Measurements from ENCODE around the gene TAB3.

TAB3 gene

GRCh38 chrX:30895370-30895769 lies 6.3 kb upstream of the TAB3 start:
- no peaks in the 10 kb centered on the region for H3K27me3 Mint-ChIP-seq
- H3K4me3 Mint-ChIP-seq: no peak overlapping the region
- H3K27ac Mint-ChIP-seq: peak overlapping the region; percentile 55
- peaks cover 2% of the 10 kb centered on the region for H3K4me1 Mint-ChIP-seq
- no peaks in the 10 kb centered on the region for H3K36me3 Mint-ChIP-seq
- H3K9me3 Mint-ChIP-seq: no peaks in the 10 kb centered on the region

- Mint-ChIP-seq H3K36me3 (no peaks in the 10 kb centered on the region), H3K4me3 (no peak overlapping the region), H3K27me3 (no peaks in the 10 kb centered on the region), H3K9me3 (no peaks in the 10 kb centered on the region), H3K27ac (no peak overlapping the region), H3K4me1 (peaks cover 12% of the 10 kb centered on the region)
Measured at GRCh38 chrX:30893206-30893605, 4.2 kb upstream of the TAB3 start.

- no peak overlapping the region for H3K4me3 Mint-ChIP-seq
- peaks cover under 1% of the 10 kb centered on the region for H3K36me3 Mint-ChIP-seq
- peaks cover 13% of the 10 kb centered on the region for H3K4me1 Mint-ChIP-seq
- no peaks in the 10 kb centered on the region for H3K9me3 Mint-ChIP-seq
- H3K27me3 Mint-ChIP-seq: no peaks in the 10 kb centered on the region
- no peak overlapping the region for H3K27ac Mint-ChIP-seq
Measured at GRCh38 chrX:30892591-30892990, 3.5 kb upstream of the TAB3 start.

DNA sequence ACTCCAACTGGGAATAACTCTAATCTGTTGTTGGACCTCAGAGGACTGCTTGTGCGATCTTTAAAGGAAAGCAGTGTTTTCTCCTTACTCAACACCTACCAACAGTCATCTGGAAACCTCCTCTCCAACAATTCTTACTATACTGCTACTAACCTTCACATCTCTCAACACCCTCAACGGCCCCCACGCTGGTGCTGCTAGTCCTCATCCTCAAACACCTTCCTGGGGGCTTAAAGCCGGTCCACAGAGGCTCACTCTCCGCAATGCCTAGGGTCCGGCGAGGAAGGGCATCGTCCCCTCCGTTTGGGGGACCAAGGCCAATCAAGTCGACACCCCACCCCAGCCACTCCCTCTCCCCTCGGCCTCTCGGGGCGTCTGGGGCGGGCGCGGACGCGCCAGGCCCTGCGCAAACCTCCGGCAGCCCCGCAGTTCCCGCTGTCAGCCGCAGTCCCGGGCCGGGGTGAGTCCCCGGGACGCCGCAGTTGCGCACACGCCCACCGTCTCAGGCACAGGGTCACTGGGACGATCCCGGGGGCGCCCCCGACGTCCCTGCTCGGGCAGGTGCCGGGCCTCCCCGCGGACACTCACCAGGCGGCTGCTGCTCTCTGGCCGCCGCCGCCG lies 418 bp downstream of the TAB3 start:
- H3K9me3 Mint-ChIP-seq: no peaks in the 10 kb centered on the region

GRCh38 chrX:30887721-30888120 lies 1.3 kb downstream of the TAB3 start:
- Mint-ChIP-seq H3K27me3 (no peaks in the 10 kb centered on the region), H3K36me3 (peaks cover 4% of the 10 kb centered on the region), H3K4me1 (peaks cover 55% of the 10 kb centered on the region), H3K27ac (peak overlapping the region; percentile 89), H3K4me3 (peak overlapping the region; percentile 91), H3K9me3 (no peaks in the 10 kb centered on the region)

More for the DNA sequence above, 418 bp downstream of the TAB3 start:
- peak overlapping the region; percentile 89 for H3K27ac Mint-ChIP-seq
- peak overlapping the region; percentile 91 for H3K4me3 Mint-ChIP-seq
- H3K27me3 Mint-ChIP-seq: no peaks in the 10 kb centered on the region
- peaks cover 4% of the 10 kb centered on the region for H3K36me3 Mint-ChIP-seq
- peaks cover 47% of the 10 kb centered on the region for H3K4me1 Mint-ChIP-seq

DNA sequence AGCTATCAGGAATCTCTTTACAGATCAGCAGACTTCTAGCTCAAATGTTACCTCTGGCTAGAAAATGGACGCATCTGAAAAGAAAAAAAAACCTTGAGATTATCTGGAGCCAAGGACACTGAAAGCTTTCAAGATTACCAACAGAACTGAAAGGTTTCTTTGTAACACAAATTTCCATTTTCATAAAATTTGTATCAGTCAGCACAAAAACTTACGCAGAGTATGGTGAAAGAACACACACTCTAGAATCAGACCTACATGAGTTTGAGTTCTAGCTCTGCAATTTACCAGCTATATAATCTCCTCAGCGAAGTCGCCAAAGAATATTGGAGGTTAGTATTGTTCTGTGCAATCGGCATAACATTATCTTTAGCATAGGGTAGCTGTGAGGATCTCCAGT lies 1.8 kb downstream of the TAB3 start:
- peak overlapping the region; percentile 89 for H3K27ac Mint-ChIP-seq
- no peaks in the 10 kb centered on the region for H3K9me3 Mint-ChIP-seq
- H3K4me1 Mint-ChIP-seq: peaks cover 55% of the 10 kb centered on the region
- peaks cover 4% of the 10 kb centered on the region for H3K36me3 Mint-ChIP-seq
- H3K4me3 Mint-ChIP-seq: peak overlapping the region; percentile 91
- H3K27me3 Mint-ChIP-seq: no peaks in the 10 kb centered on the region

GRCh38 chrX:30885136-30885535 lies 3.9 kb downstream of the TAB3 start:
- Mint-ChIP-seq H3K27me3 (no peaks in the 10 kb centered on the region), H3K4me3 (peak overlapping the region; percentile 30), H3K9me3 (no peaks in the 10 kb centered on the region), H3K4me1 (peaks cover 68% of the 10 kb centered on the region), H3K27ac (no peak overlapping the region), H3K36me3 (peaks cover 4% of the 10 kb centered on the region)

- H3K27ac Mint-ChIP-seq: no peak overlapping the region
- H3K4me1 Mint-ChIP-seq: peaks cover 67% of the 10 kb centered on the region
- H3K36me3 Mint-ChIP-seq: peaks cover 5% of the 10 kb centered on the region
- no peaks in the 10 kb centered on the region for H3K27me3 Mint-ChIP-seq
- H3K9me3 Mint-ChIP-seq: no peaks in the 10 kb centered on the region
- H3K4me3 Mint-ChIP-seq: no peak overlapping the region
Measured at GRCh38 chrX:30883138-30883537, 5.9 kb downstream of the TAB3 start.

- Mint-ChIP-seq H3K27me3 (no peaks in the 10 kb centered on the region), H3K4me3 (no peak overlapping the region), H3K4me1 (peaks cover 69% of the 10 kb centered on the region), H3K27ac (peak overlapping the region; percentile 8), H3K36me3 (peaks cover 3% of the 10 kb centered on the region), H3K9me3 (no peaks in the 10 kb centered on the region)
Measured at GRCh38 chrX:30881797-30882196, 7.3 kb downstream of the TAB3 start.

DNA sequence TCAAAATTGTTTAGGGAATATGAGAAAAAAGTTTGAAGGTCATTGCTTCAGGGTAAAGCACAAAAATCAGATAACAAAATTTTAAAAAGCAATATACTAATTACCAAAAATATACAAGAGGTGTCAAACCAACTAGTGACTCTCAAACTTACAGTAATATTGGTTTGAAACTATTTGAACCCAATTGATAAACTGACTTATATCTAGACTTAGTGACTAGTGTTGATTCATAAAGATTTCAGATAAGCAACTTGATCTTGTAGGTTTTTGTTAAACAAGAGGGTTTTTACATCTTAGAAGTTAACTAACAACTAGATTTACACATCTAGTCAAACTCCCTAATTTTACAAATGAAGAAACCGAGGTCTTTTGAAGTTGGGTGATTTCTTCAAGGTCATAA lies 7.7 kb downstream of the TAB3 start:
- peaks cover 69% of the 10 kb centered on the region for H3K4me1 Mint-ChIP-seq
- no peak overlapping the region for H3K4me3 Mint-ChIP-seq
- no peaks in the 10 kb centered on the region for H3K9me3 Mint-ChIP-seq
- peaks cover 3% of the 10 kb centered on the region for H3K36me3 Mint-ChIP-seq
- H3K27me3 Mint-ChIP-seq: no peaks in the 10 kb centered on the region
- peak overlapping the region; percentile 8 for H3K27ac Mint-ChIP-seq

GRCh38 chrX:30880058-30880457 lies 9.0 kb downstream of the TAB3 start:
- Mint-ChIP-seq H3K4me1 (peaks cover 65% of the 10 kb centered on the region), H3K27ac (no peak overlapping the region), H3K9me3 (no peaks in the 10 kb centered on the region), H3K4me3 (no peak overlapping the region), H3K27me3 (no peaks in the 10 kb centered on the region), H3K36me3 (peaks cover 3% of the 10 kb centered on the region)

- Mint-ChIP-seq H3K9me3 (no peaks in the 10 kb centered on the region), H3K4me1 (peaks cover 59% of the 10 kb centered on the region), H3K27me3 (no peaks in the 10 kb centered on the region), H3K36me3 (peaks cover 6% of the 10 kb centered on the region), H3K27ac (no peak overlapping the region), H3K4me3 (no peak overlapping the region)
Measured at GRCh38 chrX:30876367-30876766, 12.7 kb downstream of the TAB3 start.

- no peaks in the 10 kb centered on the region for H3K9me3 Mint-ChIP-seq
- peaks cover 8% of the 10 kb centered on the region for H3K36me3 Mint-ChIP-seq
- no peaks in the 10 kb centered on the region for H3K27me3 Mint-ChIP-seq
- H3K4me1 Mint-ChIP-seq: peaks cover 55% of the 10 kb centered on the region
- no peak overlapping the region for H3K4me3 Mint-ChIP-seq
- no peak overlapping the region for H3K27ac Mint-ChIP-seq
Measured at GRCh38 chrX:30875957-30876356, 13.1 kb downstream of the TAB3 start.

DNA sequence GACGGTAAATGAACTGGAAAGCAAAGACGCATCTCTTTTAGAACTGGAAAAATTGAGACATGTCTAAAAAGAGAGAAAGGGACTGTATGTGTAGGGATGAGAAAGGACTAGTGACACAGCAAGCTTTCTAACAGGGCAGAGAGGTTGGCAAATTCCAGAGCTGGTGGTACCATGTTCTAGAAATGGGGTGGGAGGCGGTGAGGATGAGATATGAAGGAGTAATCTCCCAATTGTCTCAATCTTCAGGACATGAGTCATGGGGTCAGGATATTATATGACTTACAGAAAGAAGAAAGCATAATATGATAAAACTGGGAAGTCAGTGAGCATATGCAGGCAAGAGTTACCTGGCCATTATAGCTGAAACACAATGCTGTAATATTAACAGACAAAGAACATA lies 14.2 kb downstream of the TAB3 start:
- Mint-ChIP-seq H3K4me3 (no peak overlapping the region), H3K36me3 (peaks cover 8% of the 10 kb centered on the region), H3K4me1 (peaks cover 44% of the 10 kb centered on the region), H3K27me3 (no peaks in the 10 kb centered on the region), H3K27ac (no peak overlapping the region), H3K9me3 (no peaks in the 10 kb centered on the region)

DNA sequence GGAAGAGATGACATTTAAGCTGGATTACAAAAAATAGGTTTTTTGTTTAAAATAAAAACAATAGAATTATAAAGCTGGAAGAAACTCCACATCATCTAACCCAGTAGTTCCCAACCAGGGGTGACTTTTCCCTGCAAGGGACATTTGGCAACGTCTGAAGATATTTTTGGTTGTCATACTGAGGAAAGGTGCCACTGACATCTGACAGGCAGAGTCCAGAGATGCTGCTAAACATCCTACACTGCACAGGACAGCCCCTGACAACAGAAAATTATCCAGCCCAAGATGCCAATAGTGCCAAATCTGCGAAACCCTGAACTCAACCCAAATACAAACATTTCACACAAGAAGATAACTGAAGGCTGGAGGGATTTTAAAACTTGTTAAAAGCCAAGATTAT lies 18.5 kb downstream of the TAB3 start:
- H3K27me3 Mint-ChIP-seq: no peaks in the 10 kb centered on the region
- H3K36me3 Mint-ChIP-seq: peaks cover 15% of the 10 kb centered on the region
- H3K27ac Mint-ChIP-seq: no peak overlapping the region
- H3K4me1 Mint-ChIP-seq: peaks cover 22% of the 10 kb centered on the region
- H3K4me3 Mint-ChIP-seq: no peak overlapping the region
- no peaks in the 10 kb centered on the region for H3K9me3 Mint-ChIP-seq

DNA sequence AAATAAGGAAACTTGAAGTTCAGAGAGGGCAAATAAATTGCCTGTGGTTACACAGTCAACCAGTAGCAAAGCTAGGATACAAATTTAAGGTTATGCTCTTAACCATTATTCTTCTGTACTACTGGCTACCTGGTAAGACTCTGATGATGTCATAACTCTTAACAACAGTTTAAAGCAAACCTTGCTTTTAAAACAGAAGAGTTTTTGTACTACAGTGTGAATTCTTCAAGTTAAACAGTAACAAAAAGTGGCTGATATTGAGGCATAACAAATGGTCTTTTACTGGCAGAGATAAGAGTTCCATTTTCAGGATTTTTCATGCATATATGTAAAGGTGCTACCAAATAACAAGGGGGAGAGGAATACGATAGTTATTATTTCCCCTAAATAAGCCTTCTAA lies 23.4 kb downstream of the TAB3 start:
- no peaks in the 10 kb centered on the region for H3K27me3 Mint-ChIP-seq
- no peaks in the 10 kb centered on the region for H3K9me3 Mint-ChIP-seq
- no peak overlapping the region for H3K4me3 Mint-ChIP-seq
- H3K27ac Mint-ChIP-seq: no peak overlapping the region
- peaks cover 8% of the 10 kb centered on the region for H3K36me3 Mint-ChIP-seq
- H3K4me1 Mint-ChIP-seq: no peaks in the 10 kb centered on the region

DNA sequence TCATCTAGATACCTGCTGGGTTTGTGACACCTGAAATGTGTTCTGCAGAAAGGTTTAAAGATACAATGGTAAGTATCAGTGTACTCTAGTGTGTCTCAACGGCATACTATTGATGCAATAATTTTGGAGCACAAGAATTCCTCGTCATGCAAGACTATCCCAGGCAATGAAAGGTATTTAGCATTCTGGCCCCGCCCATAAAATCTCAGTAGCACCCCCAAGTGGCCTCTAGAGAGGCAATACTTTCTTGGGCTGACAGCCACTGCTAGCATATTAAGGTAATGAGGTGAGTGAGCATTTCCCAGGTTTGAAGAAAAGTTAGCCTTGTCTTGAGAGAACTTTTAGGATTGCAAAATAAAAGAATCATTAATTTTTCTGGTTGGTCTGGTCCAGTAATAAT lies 24.0 kb downstream of the TAB3 start:
- H3K4me1 Mint-ChIP-seq: no peaks in the 10 kb centered on the region
- no peaks in the 10 kb centered on the region for H3K27me3 Mint-ChIP-seq
- no peak overlapping the region for H3K4me3 Mint-ChIP-seq
- H3K9me3 Mint-ChIP-seq: no peaks in the 10 kb centered on the region
- peaks cover 6% of the 10 kb centered on the region for H3K36me3 Mint-ChIP-seq
- no peak overlapping the region for H3K27ac Mint-ChIP-seq

All from activated naive CD4-positive, alpha-beta T cell treated with anti-CD3 and anti-CD28 coated beads, Interleukin-2, amount 50 U/mL, for 24 hours (primary cell).